Loucy (cell line): Measurements from ENCODE around the gene EXOG.

Experiments used
- H2AFZ ChIP-seq: fragments of 200-600 bp; sonication (generic); 2 replicates; pipeline ENCODE4 v1.6.0; 2016; ENCODE audit warnings: antibody characterized with exemption, mild to moderate bottlenecking, low read length, moderate library complexity
- H3F3A ChIP-seq: fragments of 200-600 bp; 2 replicates; pipeline ENCODE4 v1.6.0; 2016; ENCODE audit warnings: antibody characterized with exemption, low read depth, mild to moderate bottlenecking
- H3K27me3 ChIP-seq: fragments of 200-600 bp; sonication (generic); 2 replicates; pipeline ENCODE4 v1.6.1; 2014; ENCODE audit warnings: low read length, mild to moderate bottlenecking; ENCODE audit not compliant: insufficient read depth, poor library complexity, severe bottlenecking
- H3K36me3 ChIP-seq: fragments of 200-600 bp; sonication (generic); 2 replicates; pipeline ENCODE4 v1.6.1; 2016; ENCODE audit warnings: low read length; ENCODE audit not compliant: insufficient read depth
- H3K4me1 ChIP-seq: fragments of 200-600 bp; sonication (generic); 2 replicates; pipeline ENCODE4 v1.5.1; 2014; ENCODE audit warnings: low read length, mild to moderate bottlenecking; ENCODE audit not compliant: insufficient read depth, poor library complexity, severe bottlenecking
- H3K4me2 ChIP-seq: fragments of 200-600 bp; sonication (generic); 2 replicates; pipeline ENCODE4 v1.6.0; 2014; ENCODE audit warnings: antibody characterized with exemption, low read length, low read depth, mild to moderate bottlenecking; ENCODE audit not compliant: poor library complexity, severe bottlenecking
- H3K4me3 ChIP-seq: fragments of 200-600 bp; sonication (generic); 2 replicates; pipeline ENCODE4 v1.5.1; 2014; ENCODE audit warnings: low read length, mild to moderate bottlenecking, mixed read lengths; ENCODE audit not compliant: poor library complexity, severe bottlenecking
- H3K79me2 ChIP-seq: fragments of 200-600 bp; sonication (generic); 2 replicates; pipeline ENCODE4 v1.6.1; 2014; ENCODE audit warnings: low read length; ENCODE audit not compliant: insufficient read depth
- H3K9ac ChIP-seq: fragments of 200-600 bp; sonication (generic); 2 replicates; pipeline ENCODE4 v1.6.0; 2014; ENCODE audit warnings: mild to moderate bottlenecking, low read depth, low read length, moderate library complexity; ENCODE audit not compliant: poor library complexity, severe bottlenecking
- H3K9me2 ChIP-seq: fragments of 200-600 bp; sonication (generic); replicated peaks from 2 replicates; pipeline ENCODE4 v1.6.1; 2016; ENCODE audit warnings: low read depth, low read length, mixed read lengths
- H3K9me3 ChIP-seq: fragments of 200-600 bp; sonication (generic); 2 replicates; pipeline ENCODE4 v1.6.1; 2014; ENCODE audit warnings: mild to moderate bottlenecking, antibody characterized with exemption, low read length, low read depth; ENCODE audit not compliant: insufficient read depth
- H4K20me1 ChIP-seq: fragments of 200-600 bp; sonication (generic); 2 replicates; pipeline ENCODE4 v1.6.0; 2014; ENCODE audit warnings: antibody characterized with exemption, low read length, mild to moderate bottlenecking; ENCODE audit not compliant: insufficient read depth, poor library complexity, severe bottlenecking
- EZH2phosphoT487 ChIP-seq: fragments of 200-600 bp; IDR thresholded peaks from 2 replicates; pipeline ENCODE4 v1.6.1; 2018; ENCODE audit warnings: antibody characterized with exemption, mild to moderate bottlenecking, moderate library complexity, borderline replicate concordance

The EXOG gene

GRCh38 chr3:38575279-38575843, 79.2 kb downstream of the EXOG start:
- Histone ChIP-seq H3K4me2 (no peak overlapping the region), H3K9me2 (no peaks in the 10 kb centered on the region), H3K4me1 (no peaks in the 10 kb centered on the region), H3F3A (no peaks in the 10 kb centered on the region), H3K79me2 (no peaks in the 10 kb centered on the region), H3K27me3 (no peaks in the 10 kb centered on the region), H3K36me3 (no peaks in the 10 kb centered on the region), H3K9me3 (no peaks in the 10 kb centered on the region), H4K20me1 (no peaks in the 10 kb centered on the region), H3K4me3 (no peak overlapping the region), H3K9ac (no peak overlapping the region), H2AFZ (no peak overlapping the region)
- TF ChIP-seq EZH2phosphoT487 = no peak
